ENCODE results near the gene GALNT11. TPM values are rescaled to one million over a fixed set of nuclear protein-coding genes. Genes with fewer than 3 reads are reported as not detected.
A peak's percentile ranks its signal among the peaks of the same experiment; 100 is the strongest.
"Not testable (repeated sequence)": the region's sequence is repeated elsewhere in the genome, so short reads cannot be mapped to it uniquely, and the experiment has no call there.

The GALNT11 gene
- total RNA-seq, 2 experiments from 2014 or later, result 17.3 to 18.9 TPM

DNA sequence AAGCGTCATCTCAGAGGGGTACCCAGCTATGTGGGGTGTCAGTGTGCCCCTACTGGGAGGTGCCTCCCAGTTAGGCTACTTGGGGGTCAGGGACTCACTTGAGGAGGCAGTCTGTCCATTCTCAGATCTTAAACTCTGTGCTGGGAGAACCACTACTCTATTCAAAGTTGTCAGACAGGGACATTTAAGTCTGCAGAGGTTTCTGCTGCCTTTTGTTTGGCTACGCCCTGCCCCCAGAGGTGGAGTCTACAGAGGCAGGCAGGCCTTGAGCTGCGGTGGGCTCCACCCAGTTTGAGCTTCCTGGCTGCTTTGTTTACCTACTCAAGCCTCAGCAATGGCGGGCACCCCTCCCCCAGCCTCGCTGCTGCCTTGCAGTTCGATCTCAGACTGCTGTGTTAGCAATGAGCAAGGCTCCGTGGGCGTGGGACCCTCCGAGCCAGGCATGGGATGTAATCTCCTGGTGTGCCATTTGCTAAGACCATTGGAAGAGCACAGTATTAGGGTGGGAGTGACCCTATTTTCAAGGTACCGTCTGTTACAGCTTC is 40.4 kb downstream of the GALNT11 start:
- H3K36me3 Mint-ChIP-seq (ENCODE audit: low read depth), result peaks cover 30% of the 10 kb centered on the region
- H3K27ac Mint-ChIP-seq, H3K27me3 Mint-ChIP-seq, DNase-seq, H3K4me3 Mint-ChIP-seq, H3K4me1 Mint-ChIP-seq, POLR2A ChIA-PET, CTCF ChIA-PET: not testable (repeated sequence)
- peaks cover 33% of the 10 kb centered on the region for H3K9me3 Mint-ChIP-seq

DNA sequence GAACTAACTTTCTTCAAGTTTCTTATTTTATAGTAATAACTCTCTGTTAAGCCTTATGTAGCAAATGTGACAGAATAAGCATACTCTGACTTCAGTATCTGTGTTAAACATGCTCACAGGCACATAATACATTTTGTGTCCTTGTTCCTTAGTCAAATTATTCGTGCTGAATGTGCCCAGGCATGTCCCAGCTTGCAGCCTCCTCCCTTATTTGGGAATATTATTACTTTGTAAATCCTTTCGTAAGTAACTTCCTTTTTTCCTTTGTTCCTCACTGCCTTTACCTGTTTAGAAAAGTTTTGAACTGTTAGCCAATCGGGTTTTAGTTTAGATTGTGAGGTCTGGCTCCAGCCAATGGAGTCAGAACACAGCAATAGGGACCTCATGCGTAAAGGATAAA is 46.9 kb downstream of the GALNT11 start:
- H3K9me3 Mint-ChIP-seq, result peaks cover 11% of the 10 kb centered on the region
- no peak overlapping the region for H3K27ac Mint-ChIP-seq
- DNase-seq, result no peak
- ChIA-PET POLR2A (no interaction called here), CTCF (interaction anchor here (0.6 kb wide), 1 partner anchor 13 kb away, joined by 4 read pairs; no protein-coding TSS in a partner anchor)
- no peaks in the 10 kb centered on the region for H3K27me3 Mint-ChIP-seq
- H3K4me3 Mint-ChIP-seq, result no peak overlapping the region
- peaks cover 10% of the 10 kb centered on the region for H3K36me3 Mint-ChIP-seq (ENCODE audit: low read depth)
- peaks cover 3% of the 10 kb centered on the region for H3K4me1 Mint-ChIP-seq

DNA sequence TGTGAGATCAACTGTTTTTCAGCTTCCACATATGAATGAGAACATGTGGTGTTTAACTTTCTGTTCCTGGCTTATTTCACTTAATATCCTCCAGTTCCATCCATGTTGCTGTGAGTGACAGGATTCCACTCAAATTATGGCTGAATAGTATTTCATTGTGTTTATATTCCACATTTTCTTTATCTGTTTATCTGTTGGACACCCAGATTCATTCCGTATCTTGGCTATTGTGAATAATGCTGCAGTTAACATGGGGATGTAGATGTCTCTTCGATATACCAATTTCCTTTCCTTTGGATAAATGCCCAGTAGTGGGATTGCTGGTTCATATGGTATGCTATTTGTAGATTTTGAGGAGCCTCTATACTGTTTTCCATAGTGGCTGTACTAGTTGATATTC is 47.9 kb downstream of the GALNT11 start:
- Mint-ChIP-seq H3K27me3 (no peaks in the 10 kb centered on the region), H3K36me3 (ENCODE audit: low read depth) (peaks cover 9% of the 10 kb centered on the region), H3K9me3 (peaks cover 11% of the 10 kb centered on the region), H3K4me1 (peaks cover 13% of the 10 kb centered on the region), H3K27ac (no peak overlapping the region), H3K4me3 (no peak overlapping the region)
- ChIA-PET CTCF (no interaction called here), POLR2A (no interaction called here)
- DNase-seq, result no peak

DNA sequence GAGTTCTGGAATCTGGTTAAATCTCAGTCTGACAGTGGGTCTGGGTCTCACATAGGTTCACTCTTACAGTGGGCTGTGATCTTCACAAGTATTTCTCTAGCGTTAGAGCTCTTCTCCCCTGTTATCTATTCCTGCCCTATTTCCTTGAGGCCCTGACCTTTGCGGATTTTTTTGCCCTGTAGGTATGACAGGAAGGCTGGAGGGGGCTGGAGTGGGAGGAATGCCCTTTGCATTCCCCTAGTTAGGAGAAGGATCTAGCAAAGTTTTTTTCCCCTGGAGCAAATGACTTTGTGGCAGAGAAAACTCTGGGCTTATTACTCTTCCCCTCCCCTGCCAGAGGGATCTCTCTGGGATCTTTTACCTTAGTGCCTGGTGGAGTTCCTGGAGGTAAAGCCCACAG is 49.2 kb downstream of the GALNT11 start:
- H3K36me3 Mint-ChIP-seq (ENCODE audit: low read depth), result peaks cover 9% of the 10 kb centered on the region
- H3K4me3 Mint-ChIP-seq, result no peak overlapping the region
- DNase-seq, result no peak
- H3K27me3 Mint-ChIP-seq, result no peaks in the 10 kb centered on the region
- CTCF ChIA-PET, result no interaction called here
- POLR2A ChIA-PET, result no interaction called here
- peaks cover 21% of the 10 kb centered on the region for H3K4me1 Mint-ChIP-seq
- H3K9me3 Mint-ChIP-seq, result peaks cover 9% of the 10 kb centered on the region
- no peak overlapping the region for H3K27ac Mint-ChIP-seq

DNA sequence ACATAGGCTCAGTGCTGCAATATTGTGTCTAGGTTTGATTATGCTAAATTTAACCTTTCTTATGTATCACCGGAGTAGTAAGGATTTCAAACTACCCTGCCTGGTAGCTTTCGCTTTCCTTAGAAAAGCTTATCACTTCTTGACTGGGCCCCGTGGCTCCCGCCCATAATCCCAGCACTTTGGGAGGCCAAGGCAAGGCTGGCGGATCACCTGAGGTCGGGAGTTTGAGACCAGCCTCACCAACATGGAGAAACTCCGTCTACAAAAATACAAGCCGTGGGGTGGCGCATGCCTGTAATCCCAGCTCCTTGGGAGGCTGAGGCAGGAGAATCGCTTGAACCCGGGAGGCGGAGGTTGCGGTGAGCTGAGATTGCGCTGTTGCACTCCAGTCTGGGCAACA is 49.9 kb downstream of the GALNT11 start:
- DNase-seq; H3K27me3 Mint-ChIP-seq; H3K36me3 Mint-ChIP-seq (ENCODE audit: low read depth); CTCF ChIA-PET; POLR2A ChIA-PET; H3K9me3 Mint-ChIP-seq; H3K4me3 Mint-ChIP-seq; H3K27ac Mint-ChIP-seq: not testable (repeated sequence)
- peaks cover 22% of the 10 kb centered on the region for H3K4me1 Mint-ChIP-seq

DNA sequence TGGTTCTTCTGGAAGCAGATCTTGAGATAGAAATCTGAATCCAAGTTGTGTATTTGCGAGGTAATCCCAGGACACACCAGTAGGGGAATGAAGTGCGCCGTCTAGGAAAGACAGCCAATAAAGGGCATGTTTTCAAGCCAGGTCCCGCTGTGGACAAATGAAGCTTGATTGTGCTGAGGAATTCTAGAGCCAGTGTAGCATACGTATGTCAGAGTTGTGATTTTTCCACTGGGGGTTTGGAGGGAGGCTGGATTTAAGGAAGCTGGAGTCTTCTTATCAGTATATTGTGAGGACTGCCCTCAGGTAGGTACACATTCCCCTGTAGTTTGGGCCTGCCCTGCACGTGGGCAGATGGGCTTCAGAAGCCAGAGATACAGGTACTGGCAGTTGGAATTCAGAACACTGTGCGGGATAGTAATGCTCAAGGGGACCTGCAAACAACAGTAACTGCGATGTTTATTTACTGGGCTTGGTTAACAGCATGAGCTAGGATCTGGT is 50.9 kb downstream of the GALNT11 start:
- Mint-ChIP-seq H3K4me3 (no peak overlapping the region), H3K36me3 (ENCODE audit: low read depth) (no peaks in the 10 kb centered on the region), H3K27ac (no peak overlapping the region), H3K4me1 (peaks cover 22% of the 10 kb centered on the region), H3K9me3 (no peaks in the 10 kb centered on the region), H3K27me3 (no peaks in the 10 kb centered on the region)
- CTCF ChIA-PET, result interaction anchor here (0.9 kb wide), 1 partner anchor 29 kb away, joined by 3 read pairs; no protein-coding TSS in a partner anchor
- DNase-seq, result peak; percentile 17
- POLR2A ChIA-PET, result no interaction called here

DNA sequence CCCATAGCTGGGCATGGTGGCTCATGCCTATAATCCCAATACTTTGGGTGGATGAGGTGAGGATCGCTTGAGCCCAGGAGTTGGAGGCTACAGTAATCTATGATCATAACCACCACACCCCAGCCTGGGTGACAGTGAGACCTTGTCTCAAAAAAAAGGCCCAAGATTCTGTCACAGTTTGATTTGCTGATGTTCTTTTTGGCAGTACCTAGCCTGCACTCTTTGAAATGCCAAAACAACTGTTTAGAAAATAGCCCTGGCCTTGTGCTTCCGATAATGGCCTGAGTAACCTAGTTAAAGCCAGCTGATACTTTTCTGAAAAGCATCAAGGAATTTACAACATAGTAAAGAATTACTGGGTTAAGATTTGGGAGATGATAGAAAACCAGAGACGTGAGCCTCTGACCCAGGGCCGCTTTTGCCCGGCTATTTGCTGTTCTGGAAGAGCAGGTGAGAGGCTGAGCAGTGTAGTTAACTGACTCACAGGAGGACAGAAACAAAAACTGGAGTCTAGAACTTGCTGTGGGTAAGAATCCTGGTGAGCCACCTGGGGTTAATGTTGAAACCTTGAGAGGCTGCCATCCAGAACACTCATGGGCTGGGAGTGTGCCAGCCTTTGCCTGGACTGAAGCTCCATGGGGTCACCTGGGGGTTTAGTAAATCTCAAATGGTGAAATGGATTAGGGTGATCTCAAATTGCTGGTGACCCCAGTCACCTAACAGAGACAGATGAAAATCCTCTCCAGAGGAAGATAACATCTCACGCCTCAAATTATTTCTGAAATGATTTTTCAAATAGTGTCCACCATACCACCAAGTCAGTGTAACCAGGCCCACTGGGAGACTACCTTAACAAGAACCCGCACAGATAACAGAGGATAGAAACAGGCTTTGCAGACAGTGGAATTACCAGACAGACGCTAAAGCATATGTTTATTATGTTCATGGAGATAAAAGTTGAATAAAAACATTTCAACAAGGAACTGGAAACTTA is 51.8 kb downstream of the GALNT11 start:
- ChIA-PET CTCF (interaction anchor here (0.9 kb wide), 1 partner anchor 28 kb away, joined by 3 read pairs; no protein-coding TSS in a partner anchor), POLR2A (no interaction called here)
- Mint-ChIP-seq H3K9me3 (no peaks in the 10 kb centered on the region), H3K4me3 (no peak overlapping the region), H3K36me3 (ENCODE audit: low read depth) (peaks cover 5% of the 10 kb centered on the region), H3K27ac (no peak overlapping the region), H3K4me1 (peaks cover 26% of the 10 kb centered on the region), H3K27me3 (no peaks in the 10 kb centered on the region)
- DNase-seq, result no peak

DNA sequence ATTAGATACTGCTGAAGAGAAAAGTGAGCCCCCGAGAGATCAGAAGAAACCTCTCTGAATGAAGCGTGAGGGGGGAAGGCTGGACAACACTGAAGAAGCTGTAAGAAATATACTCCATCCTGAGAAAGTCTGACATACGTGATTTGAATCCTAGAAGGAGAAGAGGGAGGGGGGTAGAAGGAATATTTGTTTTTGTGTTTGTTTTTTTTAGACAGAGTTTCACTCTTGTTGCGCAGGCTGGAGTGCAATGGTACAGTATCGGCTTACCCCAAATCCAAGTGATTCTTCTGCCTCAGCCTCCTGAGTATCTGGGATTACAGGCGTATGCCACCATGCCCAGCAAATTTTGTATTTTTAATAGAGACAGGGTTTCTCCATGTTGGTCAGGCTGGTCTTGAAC is 52.6 kb downstream of the GALNT11 start:
- ChIA-PET POLR2A (no interaction called here), CTCF (no interaction called here)
- Mint-ChIP-seq H3K4me3 (no peak overlapping the region), H3K27me3 (no peaks in the 10 kb centered on the region), H3K36me3 (ENCODE audit: low read depth) (peaks cover 6% of the 10 kb centered on the region), H3K4me1 (peaks cover 32% of the 10 kb centered on the region), H3K9me3 (no peaks in the 10 kb centered on the region), H3K27ac (no peak overlapping the region)
- DNase-seq, result no peak

DNA sequence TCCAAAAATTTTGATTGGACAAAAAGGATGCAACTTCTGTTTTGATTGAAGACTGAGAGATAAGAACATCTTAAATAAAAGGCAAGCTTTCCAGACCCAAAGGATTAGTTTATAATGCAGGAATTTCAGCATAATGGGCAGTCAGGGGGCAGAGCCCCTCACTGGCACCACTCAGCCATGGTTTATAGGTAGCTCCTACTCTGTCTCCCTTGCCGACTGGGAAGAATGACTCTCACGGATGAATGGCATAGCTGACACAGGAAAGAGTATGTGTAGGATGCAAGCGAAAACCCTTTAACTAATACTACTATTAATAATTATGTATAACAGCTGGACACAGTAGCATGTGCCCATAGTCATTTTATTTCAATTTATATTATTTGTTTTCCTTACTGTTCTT is 53.3 kb downstream of the GALNT11 start:
- Mint-ChIP-seq H3K27ac (no peak overlapping the region), H3K36me3 (ENCODE audit: low read depth) (peaks cover 7% of the 10 kb centered on the region), H3K9me3 (no peaks in the 10 kb centered on the region), H3K4me3 (no peak overlapping the region), H3K4me1 (peaks cover 32% of the 10 kb centered on the region), H3K27me3 (no peaks in the 10 kb centered on the region)
- DNase-seq, result no peak
- ChIA-PET POLR2A (no interaction called here), CTCF (interaction anchor here (0.5 to 0.6 kb wide), 2 partner anchors 65 to 259 kb away, joined by 4 to 5 read pairs; no protein-coding TSS in a partner anchor)

DNA sequence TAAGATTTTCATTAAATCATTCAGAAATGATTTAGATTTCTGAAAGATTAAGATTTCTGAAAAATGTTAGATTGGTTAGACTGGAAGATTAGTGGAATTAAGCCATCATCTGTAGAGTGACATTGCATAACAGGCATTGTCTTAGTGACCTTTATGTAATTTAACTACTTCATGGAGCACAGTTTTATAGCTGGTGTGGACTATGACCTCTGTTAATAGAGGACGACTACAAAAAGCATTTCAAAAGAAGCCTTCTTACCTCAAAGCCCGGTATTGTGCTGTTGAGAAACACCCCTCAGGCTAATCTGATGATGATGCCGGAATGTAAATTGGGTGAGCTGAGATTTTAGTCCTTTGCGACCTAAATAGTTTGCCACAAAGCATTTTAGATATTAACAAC is 55.6 kb downstream of the GALNT11 start:
- POLR2A ChIA-PET, result no interaction called here
- Mint-ChIP-seq H3K9me3 (no peaks in the 10 kb centered on the region), H3K27me3 (no peaks in the 10 kb centered on the region), H3K4me3 (no peak overlapping the region), H3K27ac (no peak overlapping the region), H3K4me1 (peaks cover 32% of the 10 kb centered on the region), H3K36me3 (ENCODE audit: low read depth) (peaks cover 11% of the 10 kb centered on the region)
- no peak for DNase-seq
- CTCF ChIA-PET, result no interaction called here

DNA sequence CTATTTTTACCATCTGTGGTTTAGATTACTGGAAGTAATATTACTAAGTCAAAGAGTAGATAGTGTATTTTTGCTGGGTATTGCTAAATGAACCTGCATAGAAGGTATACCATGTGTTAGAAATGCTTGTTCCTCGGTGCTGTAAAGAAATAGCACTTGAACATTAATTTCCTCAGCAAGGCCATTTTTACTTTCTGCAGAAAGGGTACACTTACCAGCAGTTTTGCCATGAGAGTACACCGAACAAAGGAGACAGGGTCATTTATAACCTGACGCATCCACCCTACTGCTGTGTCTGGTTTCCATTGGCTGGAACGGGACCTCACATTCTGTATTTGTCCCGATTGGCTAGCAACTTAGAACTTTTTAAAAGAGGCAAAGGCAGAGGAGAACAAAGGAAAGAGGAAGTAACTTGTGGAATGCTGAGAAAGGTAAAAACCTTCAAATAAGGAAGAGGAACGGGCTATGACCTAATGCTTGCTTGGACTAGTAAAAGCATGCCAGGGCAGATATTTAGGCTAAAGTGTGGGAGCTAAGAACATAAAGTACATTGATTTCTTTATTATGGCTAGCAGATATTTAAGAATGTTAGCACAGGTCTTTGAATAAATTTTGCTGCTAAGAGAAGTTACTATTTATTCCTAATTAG is 56.7 kb downstream of the GALNT11 start:
- H3K9me3 Mint-ChIP-seq, H3K27me3 Mint-ChIP-seq, H3K4me3 Mint-ChIP-seq, CTCF ChIA-PET, H3K27ac Mint-ChIP-seq, DNase-seq: not testable (repeated sequence)
- POLR2A ChIA-PET, result interaction anchor here (0.7 kb wide), 1 partner anchor 32 kb away, joined by 3 read pairs; no protein-coding TSS in a partner anchor
- Mint-ChIP-seq H3K4me1 (peaks cover 30% of the 10 kb centered on the region), H3K36me3 (ENCODE audit: low read depth) (peaks cover 11% of the 10 kb centered on the region)

DNA sequence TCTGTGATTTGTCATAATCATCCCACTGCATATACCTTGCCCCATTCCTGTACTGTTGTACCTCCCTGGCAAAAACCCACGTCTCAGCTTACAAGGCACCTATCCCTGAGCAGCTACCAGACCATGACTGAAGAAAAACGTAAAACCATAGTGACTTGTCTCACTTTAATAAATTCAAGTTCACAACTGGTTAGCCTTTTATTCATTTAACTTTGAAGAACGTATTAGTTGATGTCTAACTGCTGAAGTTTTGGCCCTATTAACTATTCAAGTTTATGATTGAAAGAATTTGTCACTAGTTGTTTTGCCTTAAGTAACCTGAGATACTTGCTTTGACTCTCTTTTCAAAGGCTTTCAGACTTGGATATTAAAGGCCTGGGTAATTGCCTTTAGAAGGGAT is 59.7 kb downstream of the GALNT11 start:
- no peak for DNase-seq
- H3K36me3 Mint-ChIP-seq (ENCODE audit: low read depth), result peaks cover 18% of the 10 kb centered on the region
- no peak overlapping the region for H3K27ac Mint-ChIP-seq
- peaks cover 19% of the 10 kb centered on the region for H3K9me3 Mint-ChIP-seq
- ChIA-PET CTCF (no interaction called here), POLR2A (no interaction called here)
- no peak overlapping the region for H3K4me3 Mint-ChIP-seq
- H3K4me1 Mint-ChIP-seq, result peaks cover 10% of the 10 kb centered on the region
- no peaks in the 10 kb centered on the region for H3K27me3 Mint-ChIP-seq

DNA sequence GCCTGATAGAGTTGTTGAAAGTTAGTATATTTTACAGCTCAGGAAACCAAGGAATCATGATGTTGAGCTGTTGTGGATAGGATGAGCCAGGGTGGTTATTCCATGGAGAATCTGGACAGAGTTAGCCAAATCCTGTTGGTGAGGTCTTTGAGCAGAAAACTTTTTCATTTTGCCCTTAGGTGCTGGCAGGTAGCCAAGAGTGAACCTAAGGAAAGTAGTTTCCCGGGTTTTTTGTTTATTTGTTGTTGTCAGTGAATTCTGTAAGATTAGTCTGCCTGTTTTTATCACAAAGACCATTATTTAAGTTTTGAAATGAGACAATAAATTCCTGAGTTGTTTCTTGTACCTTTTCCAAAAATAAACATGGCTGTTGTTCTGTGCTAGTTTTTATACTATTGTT is 61.0 kb downstream of the GALNT11 start:
- H3K4me1 Mint-ChIP-seq, result peaks cover 10% of the 10 kb centered on the region
- POLR2A ChIA-PET, result no interaction called here
- H3K27ac Mint-ChIP-seq, result no peak overlapping the region
- peaks cover 19% of the 10 kb centered on the region for H3K9me3 Mint-ChIP-seq
- H3K27me3 Mint-ChIP-seq, result no peaks in the 10 kb centered on the region
- DNase-seq, result no peak
- no peak overlapping the region for H3K4me3 Mint-ChIP-seq
- CTCF ChIA-PET, result no interaction called here
- H3K36me3 Mint-ChIP-seq (ENCODE audit: low read depth), result peaks cover 18% of the 10 kb centered on the region

Measured in activated CD4-positive, alpha-beta T cell treated with anti-CD3 and anti-CD28 coated beads, Interleukin-2, amount 10 ng/mL, durations not matched to agents 7 days and 5 days (primary cell).